GM12878 (cell line): Measurements from ENCODE around the gene IFITM2. TPM values are rescaled to one million over a fixed set of nuclear protein-coding genes. Genes with fewer than 3 reads are reported as not detected.

ENCODE experiments used
- BMI1 ChIP-seq: fragments of 450-650 bp; IDR thresholded peaks from 2 replicates; pipeline ENCODE4 v1.6.1; 2016; ENCODE audit warnings: mild to moderate bottlenecking, moderate library complexity, borderline replicate concordance
- DPF2 ChIP-seq: fragments of 450-650 bp; IDR thresholded peaks from 2 replicates; pipeline ENCODE4 v1.6.1; 2017; ENCODE audit warnings: mild to moderate bottlenecking
- EED ChIP-seq: sonication (generic); IDR thresholded peaks from 2 replicates; pipeline ENCODE4 v1.6.1; 2016; ENCODE audit warnings: antibody characterized with exemption, low read depth
- FOS ChIP-seq: IDR thresholded peaks from 3 replicates; pipeline ENCODE4 v1.6.1; 2011; ENCODE audit warnings: borderline replicate concordance; ENCODE audit not compliant: insufficient read length; ENCODE audit errors: extremely low read depth
- GATAD2B ChIP-seq: fragments of 450-650 bp; conservative IDR thresholded peaks from 2 replicates; pipeline ENCODE4 v1.6.1; 2017; ENCODE audit warnings: low read depth, mild to moderate bottlenecking, moderate library complexity
- KAT2A ChIP-seq: conservative IDR thresholded peaks from 2 replicates; pipeline ENCODE4 v1.6.1; 2011; ENCODE audit warnings: low read depth, low read length; ENCODE audit not compliant: control insufficient read depth
- MTA2 ChIP-seq: fragments of 450-650 bp; IDR thresholded peaks from 2 replicates; pipeline ENCODE4 v1.6.1; 2016; ENCODE audit warnings: low read depth, mild to moderate bottlenecking, moderate library complexity
- POLR2AphosphoS5 ChIP-seq: IDR thresholded peaks from 2 replicates; pipeline ENCODE4 v1.6.1; 2011; ENCODE audit warnings: mild to moderate bottlenecking, low read length, inconsistent platforms
- RB1 ChIP-seq: fragments of 450-650 bp; formaldehyde crosslinking; IDR thresholded peaks from 2 replicates; pipeline ENCODE4 v1.6.1; 2017; ENCODE audit warnings: mild to moderate bottlenecking, borderline replicate concordance
- RBBP5 ChIP-seq: fragments of 200-600 bp; sonication (generic); conservative IDR thresholded peaks from 2 replicates; pipeline ENCODE4 v1.6.1; 2016
- RFX5 ChIP-seq: IDR thresholded peaks from 2 replicates; pipeline ENCODE4 v1.6.1; 2011; ENCODE audit warnings: low read depth, low read length, improper control_type of control experiment
- SPI1 ChIP-seq: IDR thresholded peaks from 2 replicates; pipeline ENCODE4 v1.6.1; 2011; ENCODE audit warnings: low read depth, mild to moderate bottlenecking, low read length, moderate library complexity, borderline replicate concordance; ENCODE audit not compliant: insufficient read depth
- STAT3 ChIP-seq: IDR thresholded peaks from 2 replicates; pipeline ENCODE4 v1.6.1; 2011; ENCODE audit warnings: low read depth, low read length, improper control_type of control experiment
- TBL1XR1 ChIP-seq: IDR thresholded peaks from 2 replicates; pipeline ENCODE4 v1.6.1; 2012; ENCODE audit warnings: low read depth, low read length, improper control_type of control experiment
- ZZZ3 ChIP-seq: IDR thresholded peaks from 2 replicates; pipeline ENCODE4 v1.6.1; 2011; ENCODE audit warnings: low read depth; ENCODE audit not compliant: control insufficient read depth, insufficient read length
- polyA plus RNA-seq, 11 experiments: library from polyadenylated mRNA; depleted of rRNA in 4 of 11; unstranded in 6 of 11; stranded (reverse) in 5 of 11; fragments of >200 nt; fragmentation: Nextera tagmentation in 4 of 11; fragmentation: Illumina TruSeq in 1 of 11; extraction: Ambion mirVana in 4 of 11; extraction: Trizol in 1 of 11; gene quantifications; 1 replicate in 1 of 11; 2 replicates in 10 of 11; pipeline versions ENCODE4 v1.2.1 to v1.2.3, GENCODE V29; 2011 to 2016; ENCODE audit warnings: inconsistent platforms in 2 of 11, missing spikeins in 2 of 11, low read depth in 1 of 11
- total RNA-seq, 4 experiments: library from RNA; depleted of rRNA in 3 of 4; stranded (reverse); fragments of >200 nt in 3 of 4; fragmentation: Illumina TruSeq in 1 of 4; extraction: Trizol in 1 of 4; gene quantifications; 2 replicates each; pipeline versions ENCODE4 v1.2.1 to v1.2.3, GENCODE V29; 2013 to 2021
- TF ChIP-seq, protein P1 (sequence below): IDR thresholded peaks from 2 replicates; pipeline ENCODE4 v1.6.1; 2012; ENCODE audit warnings: low read depth, low read length, improper control_type of control experiment
- TF ChIP-seq, protein P2 (sequence below): fragments of 450-650 bp; formaldehyde crosslinking; IDR thresholded peaks from 2 replicates; pipeline ENCODE4 v1.4.0; 2022; ENCODE audit warnings: mild to moderate bottlenecking, moderate library complexity
- TF ChIP-seq, protein P3 (sequence below): fragments of 450-650 bp; formaldehyde crosslinking; IDR thresholded peaks from 2 replicates; pipeline ENCODE4 v1.4.0; 2020; ENCODE audit warnings: mild to moderate bottlenecking, moderate library complexity
- TF ChIP-seq, protein P4 (sequence below): fragments of 450-650 bp; IDR thresholded peaks from 2 replicates; pipeline ENCODE4 v1.6.1; 2017; ENCODE audit warnings: low read depth, mild to moderate bottlenecking, moderate library complexity

The IFITM2 gene
- total and polyA plus RNA-seq, 10 of the 15 experiments (the other 5 are each of a cell fraction or from before 2014, with no cell fraction given) = 116 to 3,672 (median 724) TPM

DNA sequence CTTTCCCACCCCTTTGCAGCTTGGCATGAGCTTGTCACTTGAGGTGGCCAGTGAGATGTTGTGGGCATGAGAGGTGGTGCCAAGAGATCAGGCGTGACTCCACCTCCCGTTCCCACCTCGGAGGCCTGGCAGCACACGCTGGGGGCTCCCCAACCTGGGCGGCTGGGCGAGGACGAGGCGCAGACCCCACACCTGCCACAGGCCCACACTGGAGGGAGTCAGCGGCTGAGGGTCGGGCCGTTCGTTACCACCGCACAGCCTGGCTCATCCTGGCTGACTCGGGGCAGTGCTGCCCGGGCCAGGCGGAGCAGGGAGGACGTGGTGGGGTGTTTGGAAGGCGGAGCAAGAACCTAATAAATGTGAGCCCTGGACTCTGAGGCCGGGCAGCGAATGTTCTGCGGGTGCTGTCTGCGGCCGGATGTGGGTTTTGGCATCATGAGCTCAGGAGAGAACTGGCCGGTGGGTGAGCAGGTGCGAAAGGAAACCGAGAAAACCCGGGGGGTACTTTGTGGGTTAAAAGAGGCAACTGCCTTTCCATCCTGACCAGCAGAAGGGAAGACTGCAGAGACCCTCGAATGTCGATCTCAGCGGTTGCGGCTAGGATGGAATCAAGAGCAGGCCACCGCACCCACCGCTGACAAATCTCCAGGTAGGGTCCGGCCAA lies 23.2 kb downstream of the IFITM2 start (continued):
- TF ChIP-seq, protein P1, sequence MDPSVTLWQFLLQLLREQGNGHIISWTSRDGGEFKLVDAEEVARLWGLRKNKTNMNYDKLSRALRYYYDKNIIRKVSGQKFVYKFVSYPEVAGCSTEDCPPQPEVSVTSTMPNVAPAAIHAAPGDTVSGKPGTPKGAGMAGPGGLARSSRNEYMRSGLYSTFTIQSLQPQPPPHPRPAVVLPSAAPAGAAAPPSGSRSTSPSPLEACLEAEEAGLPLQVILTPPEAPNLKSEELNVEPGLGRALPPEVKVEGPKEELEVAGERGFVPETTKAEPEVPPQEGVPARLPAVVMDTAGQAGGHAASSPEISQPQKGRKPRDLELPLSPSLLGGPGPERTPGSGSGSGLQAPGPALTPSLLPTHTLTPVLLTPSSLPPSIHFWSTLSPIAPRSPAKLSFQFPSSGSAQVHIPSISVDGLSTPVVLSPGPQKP = no peak
- TF ChIP-seq FOS = no peak
- TF ChIP-seq KAT2A = no peak
- no peak for TF ChIP-seq POLR2AphosphoS5
- TF ChIP-seq EED = peak; percentile 89
- peak; percentile 85 for TF ChIP-seq MTA2
- no peak for TF ChIP-seq RBBP5
- TF ChIP-seq, protein P2, sequence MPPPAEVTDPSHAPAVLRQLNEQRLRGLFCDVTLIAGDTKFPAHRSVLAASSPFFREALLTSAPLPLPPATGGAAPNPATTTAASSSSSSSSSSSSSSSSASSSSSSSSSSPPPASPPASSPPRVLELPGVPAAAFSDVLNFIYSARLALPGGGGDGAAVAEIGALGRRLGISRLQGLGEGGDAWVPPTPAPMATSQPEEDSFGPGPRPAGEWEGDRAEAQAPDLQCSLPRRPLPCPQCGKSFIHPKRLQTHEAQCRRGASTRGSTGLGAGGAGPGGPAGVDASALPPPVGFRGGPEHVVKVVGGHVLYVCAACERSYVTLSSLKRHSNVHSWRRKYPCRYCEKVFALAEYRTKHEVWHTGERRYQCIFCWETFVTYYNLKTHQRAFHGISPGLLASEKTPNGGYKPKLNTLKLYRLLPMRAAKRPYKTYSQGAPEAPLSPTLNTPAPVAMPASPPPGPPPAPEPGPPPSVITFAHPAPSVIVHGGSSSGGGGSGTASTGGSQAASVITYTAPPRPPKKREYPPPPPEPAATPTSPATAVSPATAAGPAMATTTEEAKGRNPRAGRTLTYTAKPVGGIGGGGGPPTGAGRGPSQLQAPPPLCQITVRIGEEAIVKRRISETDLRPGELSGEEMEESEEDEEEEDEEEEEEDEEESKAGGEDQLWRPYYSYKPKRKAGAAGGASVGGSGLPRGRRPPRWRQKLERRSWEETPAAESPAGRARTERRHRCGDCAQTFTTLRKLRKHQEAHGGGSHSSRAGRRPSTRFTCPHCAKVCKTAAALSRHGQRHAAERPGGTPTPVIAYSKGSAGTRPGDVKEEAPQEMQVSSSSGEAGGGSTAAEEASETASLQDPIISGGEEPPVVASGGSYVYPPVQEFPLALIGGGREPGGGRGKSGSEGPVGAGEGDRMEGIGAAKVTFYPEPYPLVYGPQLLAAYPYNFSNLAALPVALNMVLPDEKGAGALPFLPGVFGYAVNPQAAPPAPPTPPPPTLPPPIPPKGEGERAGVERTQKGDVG (CRISPR knock-in tag) = 0 out of 2 replicates have a peak, but pooled peaks have one; percentile 40
- peak; percentile 48; the same call in 1 of the 2 replicates for TF ChIP-seq BMI1
- TF ChIP-seq RFX5 = no peak
- TF ChIP-seq SPI1 = no peak
- TF ChIP-seq RB1 = no peak
- TF ChIP-seq STAT3 = no peak
- peak; percentile 82 for TF ChIP-seq GATAD2B
- TF ChIP-seq TBL1XR1 = peak; percentile 57; the same call in 1 of the 2 replicates
- no peak for TF ChIP-seq ZZZ3
- TF ChIP-seq, protein P3, sequence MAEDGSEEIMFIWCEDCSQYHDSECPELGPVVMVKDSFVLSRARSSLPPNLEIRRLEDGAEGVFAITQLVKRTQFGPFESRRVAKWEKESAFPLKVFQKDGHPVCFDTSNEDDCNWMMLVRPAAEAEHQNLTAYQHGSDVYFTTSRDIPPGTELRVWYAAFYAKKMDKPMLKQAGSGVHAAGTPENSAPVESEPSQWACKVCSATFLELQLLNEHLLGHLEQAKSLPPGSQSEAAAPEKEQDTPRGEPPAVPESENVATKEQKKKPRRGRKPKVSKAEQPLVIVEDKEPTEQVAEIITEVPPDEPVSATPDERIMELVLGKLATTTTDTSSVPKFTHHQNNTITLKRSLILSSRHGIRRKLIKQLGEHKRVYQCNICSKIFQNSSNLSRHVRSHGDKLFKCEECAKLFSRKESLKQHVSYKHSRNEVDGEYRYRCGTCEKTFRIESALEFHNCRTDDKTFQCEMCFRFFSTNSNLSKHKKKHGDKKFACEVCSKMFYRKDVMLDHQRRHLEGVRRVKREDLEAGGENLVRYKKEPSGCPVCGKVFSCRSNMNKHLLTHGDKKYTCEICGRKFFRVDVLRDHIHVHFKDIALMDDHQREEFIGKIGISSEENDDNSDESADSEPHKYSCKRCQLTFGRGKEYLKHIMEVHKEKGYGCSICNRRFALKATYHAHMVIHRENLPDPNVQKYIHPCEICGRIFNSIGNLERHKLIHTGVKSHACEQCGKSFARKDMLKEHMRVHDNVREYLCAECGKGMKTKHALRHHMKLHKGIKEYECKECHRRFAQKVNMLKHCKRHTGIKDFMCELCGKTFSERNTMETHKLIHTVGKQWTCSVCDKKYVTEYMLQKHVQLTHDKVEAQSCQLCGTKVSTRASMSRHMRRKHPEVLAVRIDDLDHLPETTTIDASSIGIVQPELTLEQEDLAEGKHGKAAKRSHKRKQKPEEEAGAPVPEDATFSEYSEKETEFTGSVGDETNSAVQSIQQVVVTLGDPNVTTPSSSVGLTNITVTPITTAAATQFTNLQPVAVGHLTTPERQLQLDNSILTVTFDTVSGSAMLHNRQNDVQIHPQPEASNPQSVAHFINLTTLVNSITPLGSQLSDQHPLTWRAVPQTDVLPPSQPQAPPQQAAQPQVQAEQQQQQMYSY = no peak
- TF ChIP-seq, protein P4, sequence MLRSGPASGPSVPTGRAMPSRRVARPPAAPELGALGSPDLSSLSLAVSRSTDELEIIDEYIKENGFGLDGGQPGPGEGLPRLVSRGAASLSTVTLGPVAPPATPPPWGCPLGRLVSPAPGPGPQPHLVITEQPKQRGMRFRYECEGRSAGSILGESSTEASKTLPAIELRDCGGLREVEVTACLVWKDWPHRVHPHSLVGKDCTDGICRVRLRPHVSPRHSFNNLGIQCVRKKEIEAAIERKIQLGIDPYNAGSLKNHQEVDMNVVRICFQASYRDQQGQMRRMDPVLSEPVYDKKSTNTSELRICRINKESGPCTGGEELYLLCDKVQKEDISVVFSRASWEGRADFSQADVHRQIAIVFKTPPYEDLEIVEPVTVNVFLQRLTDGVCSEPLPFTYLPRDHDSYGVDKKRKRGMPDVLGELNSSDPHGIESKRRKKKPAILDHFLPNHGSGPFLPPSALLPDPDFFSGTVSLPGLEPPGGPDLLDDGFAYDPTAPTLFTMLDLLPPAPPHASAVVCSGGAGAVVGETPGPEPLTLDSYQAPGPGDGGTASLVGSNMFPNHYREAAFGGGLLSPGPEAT = peak; percentile 40; the same call in 1 of the 2 replicates
- TF ChIP-seq DPF2 = peak; percentile 96
